ENCODE data around the gene IL15. TPM values are rescaled to one million over a fixed set of nuclear protein-coding genes. Genes with fewer than 3 reads are reported as not detected.

The IL15 gene
- total and polyA plus RNA-seq, 4 donors: 4.7 to 12.5 (median 8.1) TPM

DNA sequence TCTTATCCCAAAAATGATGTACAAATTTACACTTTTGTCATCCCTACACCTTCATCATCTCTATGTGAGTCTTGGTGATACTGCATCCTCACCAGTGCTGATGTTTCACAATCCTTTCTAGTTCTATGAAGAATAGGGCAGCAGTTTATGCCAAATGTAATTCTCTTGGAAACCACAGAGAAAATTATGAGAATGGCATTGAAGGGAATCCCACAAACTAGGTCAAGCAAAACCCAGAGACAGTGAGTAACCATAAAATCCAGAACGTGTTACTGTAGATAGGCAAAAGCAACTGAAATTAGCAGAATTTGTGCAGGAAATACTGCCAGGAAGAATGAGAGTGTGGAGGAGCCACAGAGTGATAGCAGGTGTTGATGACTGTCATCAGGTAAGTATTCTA is 24.5 kb downstream of the IL15 start:
- TF ChIP-seq, protein P1, sequence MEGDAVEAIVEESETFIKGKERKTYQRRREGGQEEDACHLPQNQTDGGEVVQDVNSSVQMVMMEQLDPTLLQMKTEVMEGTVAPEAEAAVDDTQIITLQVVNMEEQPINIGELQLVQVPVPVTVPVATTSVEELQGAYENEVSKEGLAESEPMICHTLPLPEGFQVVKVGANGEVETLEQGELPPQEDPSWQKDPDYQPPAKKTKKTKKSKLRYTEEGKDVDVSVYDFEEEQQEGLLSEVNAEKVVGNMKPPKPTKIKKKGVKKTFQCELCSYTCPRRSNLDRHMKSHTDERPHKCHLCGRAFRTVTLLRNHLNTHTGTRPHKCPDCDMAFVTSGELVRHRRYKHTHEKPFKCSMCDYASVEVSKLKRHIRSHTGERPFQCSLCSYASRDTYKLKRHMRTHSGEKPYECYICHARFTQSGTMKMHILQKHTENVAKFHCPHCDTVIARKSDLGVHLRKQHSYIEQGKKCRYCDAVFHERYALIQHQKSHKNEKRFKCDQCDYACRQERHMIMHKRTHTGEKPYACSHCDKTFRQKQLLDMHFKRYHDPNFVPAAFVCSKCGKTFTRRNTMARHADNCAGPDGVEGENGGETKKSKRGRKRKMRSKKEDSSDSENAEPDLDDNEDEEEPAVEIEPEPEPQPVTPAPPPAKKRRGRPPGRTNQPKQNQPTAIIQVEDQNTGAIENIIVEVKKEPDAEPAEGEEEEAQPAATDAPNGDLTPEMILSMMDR (IDR thresholded peaks at IDR 0.05; ENCODE audit: control extremely low read depth, extremely low read depth): no peak
- ATAC-seq (ENCODE audit: insufficient read depth, low FRiP score) (no peak), DNase-seq (no peak)
- Histone ChIP-seq H3K9ac (ENCODE audit: insufficient read depth in 1 of 2, low read length in 2 of 2) (no peak overlapping the region), H3K27me3 (ENCODE audit: control insufficient read depth in 3 of 3, insufficient read depth in 3 of 3, low read length in 2 of 3) (no peaks in the 10 kb centered on the region), H3K4me1 (ENCODE audit: control insufficient read depth in 5 of 5, insufficient read depth in 5 of 5, low read length in 5 of 5) (no peaks in the 10 kb centered on the region), H3K27ac (ENCODE audit: low read depth in 1 of 2, low read length in 1 of 2) (no peak overlapping the region), H3K9me3 (ENCODE audit: control insufficient read depth in 4 of 4, insufficient read depth in 3 of 4, low read length in 3 of 4) (no peaks in the 10 kb centered on the region), H3K36me3 (ENCODE audit: control insufficient read depth in 4 of 4, insufficient read depth in 4 of 4, low read length in 4 of 4) (no peaks in the 10 kb centered on the region), H3K4me3 (no peak overlapping the region)
- WGBS, 2 donors: 77 to 86% methylated on average over 1 of the region's 1 CpG

- WGBS, 2 donors: 76 to 87% methylated on average over 3 of the region's 3 CpGs
These were observed 32.0 kb downstream of the IL15 start for GRCh38 chr4:141668200-141668910.

GRCh38 chr4:141669501-141669900 is 33.1 kb downstream of the IL15 start:
- no peak overlapping the region for H3K4me3 ChIP-seq
- ATAC-seq (ENCODE audit: insufficient read depth, low FRiP score) (no peak), DNase-seq (no peak)
- no peaks in the 10 kb centered on the region for H3K27me3 ChIP-seq (ENCODE audit: control insufficient read depth in 3 of 3, insufficient read depth in 3 of 3, low read length in 2 of 3)
- no peak overlapping the region for H3K27ac ChIP-seq (ENCODE audit: low read depth in 1 of 2, low read length in 1 of 2)
- H3K9me3 ChIP-seq (ENCODE audit: control insufficient read depth in 4 of 4, insufficient read depth in 3 of 4, low read length in 3 of 4): no peaks in the 10 kb centered on the region
- H3K36me3 ChIP-seq (ENCODE audit: control insufficient read depth in 4 of 4, insufficient read depth in 4 of 4, low read length in 4 of 4): no peaks in the 10 kb centered on the region
- TF ChIP-seq, protein P1 (IDR thresholded peaks at IDR 0.05; ENCODE audit: control extremely low read depth, extremely low read depth): no peak
- no peaks in the 10 kb centered on the region for H3K4me1 ChIP-seq (ENCODE audit: control insufficient read depth in 5 of 5, insufficient read depth in 5 of 5, low read length in 5 of 5)
- 91 to 97% methylated on average over 1 of the region's 1 CpG for WGBS, 2 donors
- H3K9ac ChIP-seq (ENCODE audit: insufficient read depth in 1 of 2, low read length in 2 of 2): no peak overlapping the region

More at GRCh38 chr4:141668200-141668910, 32.0 kb downstream of the IL15 start:
- no peak overlapping the region for H3K4me3 ChIP-seq
- no peaks in the 10 kb centered on the region for H3K9me3 ChIP-seq (ENCODE audit: control insufficient read depth in 4 of 4, insufficient read depth in 3 of 4, low read length in 3 of 4)
- no peaks in the 10 kb centered on the region for H3K4me1 ChIP-seq (ENCODE audit: control insufficient read depth in 5 of 5, insufficient read depth in 5 of 5, low read length in 5 of 5)
- H3K9ac ChIP-seq (ENCODE audit: insufficient read depth in 1 of 2, low read length in 2 of 2): no peak overlapping the region
- TF ChIP-seq, protein P1 (IDR thresholded peaks at IDR 0.05; ENCODE audit: control extremely low read depth, extremely low read depth): no peak
- H3K36me3 ChIP-seq (ENCODE audit: control insufficient read depth in 4 of 4, insufficient read depth in 4 of 4, low read length in 4 of 4): no peaks in the 10 kb centered on the region
- no peak overlapping the region for H3K27ac ChIP-seq (ENCODE audit: low read depth in 1 of 2, low read length in 1 of 2)
- ATAC-seq (ENCODE audit: insufficient read depth, low FRiP score) (no peak), DNase-seq (no peak)
- H3K27me3 ChIP-seq (ENCODE audit: control insufficient read depth in 3 of 3, insufficient read depth in 3 of 3, low read length in 2 of 3): no peaks in the 10 kb centered on the region

DNA sequence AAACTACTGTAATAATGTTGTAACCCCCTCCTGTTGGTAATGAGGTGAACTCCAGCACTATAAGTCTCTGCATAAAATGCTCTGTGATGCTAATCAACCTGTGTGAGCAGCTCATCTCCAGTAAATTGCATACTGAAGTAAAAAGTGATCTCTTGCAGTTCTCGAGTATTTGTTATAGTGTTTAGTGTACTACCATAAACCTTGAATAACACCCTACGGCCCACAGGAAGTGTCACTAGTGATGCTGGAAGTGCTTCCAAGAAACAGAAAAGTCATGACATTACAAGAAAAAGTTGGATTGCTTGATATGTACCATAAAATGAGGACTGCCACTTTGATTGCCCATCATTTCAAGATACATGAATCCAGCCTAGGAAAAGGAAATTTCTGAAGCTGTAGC is 39.0 kb downstream of the IL15 start:
- H3K4me1 ChIP-seq (ENCODE audit: control insufficient read depth in 5 of 5, insufficient read depth in 5 of 5, low read length in 5 of 5): no peaks in the 10 kb centered on the region
- TF ChIP-seq, protein P1 (IDR thresholded peaks at IDR 0.05; ENCODE audit: control extremely low read depth, extremely low read depth): no peak
- WGBS, 2 donors: 71 to 83% methylated on average over 2 of the region's 2 CpGs
- no peaks in the 10 kb centered on the region for H3K36me3 ChIP-seq (ENCODE audit: control insufficient read depth in 4 of 4, insufficient read depth in 4 of 4, low read length in 4 of 4)
- no peak overlapping the region for H3K27ac ChIP-seq (ENCODE audit: low read depth in 1 of 2, low read length in 1 of 2)
- H3K27me3 ChIP-seq (ENCODE audit: control insufficient read depth in 3 of 3, insufficient read depth in 3 of 3, low read length in 2 of 3): no peaks in the 10 kb centered on the region
- H3K4me3 ChIP-seq: no peak overlapping the region
- H3K9ac ChIP-seq (ENCODE audit: insufficient read depth in 1 of 2, low read length in 2 of 2): no peak overlapping the region
- no peak for ATAC-seq (ENCODE audit: insufficient read depth, low FRiP score)
- H3K9me3 ChIP-seq (ENCODE audit: control insufficient read depth in 4 of 4, insufficient read depth in 3 of 4, low read length in 3 of 4): no peaks in the 10 kb centered on the region
- DNase-seq: no peak

Measured in lung (tissue), 12 donors.